Keratinocyte (primary cell): ENCODE measurements around the gene KLK15. TPM values are rescaled to one million over a fixed set of nuclear protein-coding genes. Genes with fewer than 3 reads are reported as not detected.

Source experiments
- DNase-seq: peaks from one replicate; pipeline ENCODE4 v3.0.0-alpha.2; 2011; ENCODE audit warnings: low read depth, missing footprints, low spot score
- FAIRE-seq: peaks from 2 replicates; lab custom pipeline; 2011; peaks lifted over from hg19 to GRCh38; lab: Jason Lieb, UNC
- H2AFZ ChIP-seq: 2 replicates; pipeline ENCODE4 v1.6.0; 2012; ENCODE audit warnings: low read length, control low read depth, inconsistent platforms; ENCODE audit not compliant: control insufficient read depth
- H3K27ac ChIP-seq: 2 replicates; pipeline ENCODE4 v1.5.1; 2011; ENCODE audit warnings: low read length; ENCODE audit not compliant: control insufficient read depth, insufficient read depth
- H3K27me3 ChIP-seq: 3 replicates; pipeline ENCODE4 v1.6.0; 2011; ENCODE audit warnings: low read length; ENCODE audit not compliant: control insufficient read depth, insufficient read depth; ENCODE audit errors: extremely low read depth
- H3K36me3 ChIP-seq, 2 experiments: 2 replicates in 1 of 2; 3 replicates in 1 of 2; pipeline ENCODE4 v1.5.1; 2011; ENCODE audit warnings: low read length in 2 of 2, mild to moderate bottlenecking in 1 of 2; ENCODE audit not compliant: control insufficient read depth in 2 of 2, insufficient read depth in 2 of 2; ENCODE audit errors: extremely low read depth in 1 of 2
- H3K4me1 ChIP-seq: 3 replicates; pipeline ENCODE4 v1.5.1; 2011; ENCODE audit warnings: low read length; ENCODE audit not compliant: control insufficient read depth, insufficient read depth; ENCODE audit errors: extremely low read depth
- H3K4me2 ChIP-seq: 3 replicates; pipeline ENCODE4 v1.6.0; 2011; ENCODE audit warnings: low read depth, low read length; ENCODE audit not compliant: control insufficient read depth, insufficient read depth; ENCODE audit errors: extremely low read depth
- H3K4me3 ChIP-seq, 3 experiments: fragments of 200-600 bp in 1 of 3; sonication (generic) in 1 of 3; 2 replicates in 2 of 3; 3 replicates in 1 of 3; pipeline ENCODE4 v1.5.1; 2011 to 2016; ENCODE audit warnings: low read length in 3 of 3, mild to moderate bottlenecking in 3 of 3, control low read depth in 2 of 3, inconsistent platforms in 1 of 3, low read depth in 1 of 3, mixed read lengths in 1 of 3, mixed run types in 1 of 3, moderate library complexity in 1 of 3; ENCODE audit not compliant: control insufficient read depth in 2 of 3, insufficient read depth in 2 of 3; ENCODE audit errors: extremely low read depth in 1 of 3
- H3K79me2 ChIP-seq: 2 replicates; pipeline ENCODE4 v1.6.0; 2012; ENCODE audit warnings: low read length; ENCODE audit not compliant: control insufficient read depth, insufficient read depth
- H3K9ac ChIP-seq: 3 replicates; pipeline ENCODE4 v1.6.0; 2011; ENCODE audit warnings: low read length; ENCODE audit not compliant: control insufficient read depth, insufficient read depth; ENCODE audit errors: extremely low read depth
- H3K9me1 ChIP-seq: 3 replicates; pipeline ENCODE4 v1.6.0; 2011; ENCODE audit warnings: low read length; ENCODE audit not compliant: control insufficient read depth, insufficient read depth; ENCODE audit errors: extremely low read depth
- H3K9me3 ChIP-seq: 2 replicates; pipeline ENCODE4 v1.5.1; 2012; ENCODE audit warnings: low read depth, low read length; ENCODE audit not compliant: control insufficient read depth
- H4K20me1 ChIP-seq: 3 replicates; pipeline ENCODE4 v1.6.0; 2011; ENCODE audit warnings: low read length; ENCODE audit not compliant: control insufficient read depth, insufficient read depth; ENCODE audit errors: extremely low read depth
- CTCF ChIP-seq, 3 experiments: IDR thresholded peaks in 1 of 3; conservative IDR thresholded peaks in 1 of 3; optimal IDR thresholded peaks in 1 of 3; 2 replicates in 2 of 3; 3 replicates in 1 of 3; pipeline versions ENCODE3 to v1.5.1; 2011; ENCODE audit warnings: low read length in 3 of 3, mild to moderate bottlenecking in 3 of 3, moderate library complexity in 2 of 3, control low read depth in 1 of 3, inconsistent platforms in 1 of 3; ENCODE audit not compliant: insufficient read depth in 2 of 3; ENCODE audit errors: extremely low read depth in 1 of 3
- EZH2 ChIP-seq: IDR thresholded peaks from one replicate; pipeline ENCODE4 v1.6.1; 2012; ENCODE audit warnings: inconsistent platforms, mild to moderate bottlenecking, low read length, moderate library complexity
- dilution Hi-C: fragments of 300-500 bp; cut with MboI; formaldehyde crosslinking; loops from one replicate; pipeline ENCODE4 v1.7.0; 2020; ENCODE audit warnings: low sequenced_read_pairs; ENCODE audit not compliant: extremely low pct_ligation_motif_present
- polyA plus RNA-seq, 5 experiments: library from polyadenylated mRNA; depleted of rRNA in 3 of 5; stranded (reverse) in 3 of 5; stranded (forward) in 1 of 5; unstranded in 1 of 5; fragments of >200 nt; gene quantifications; 1 replicate in 1 of 5; 2 replicates in 3 of 5; 3 replicates in 1 of 5; pipeline versions ENCODE4 v1.2.1 to v1.2.3, GENCODE V29; 2011 to 2012; ENCODE audit warnings: missing spikeins in 2 of 5, low read depth in 1 of 5, low replicate concordance in 1 of 5

The KLK15 gene
- polyA plus RNA-seq, 1 donor (not counting 4 experiments of a cell fraction or from before 2014, with no cell fraction given), result not detected

- DNase-seq, result no peak
- no peaks in the 10 kb centered on the region for H3K27me3 ChIP-seq
- peaks cover 19% of the 10 kb centered on the region for H3K4me1 ChIP-seq
- H3K9ac ChIP-seq, result no peak overlapping the region
- no peaks in the 10 kb centered on the region for H3K9me1 ChIP-seq
- no peak for FAIRE-seq
- peaks cover 26 to 50% of the 10 kb centered on the region in 2 experiments for H3K36me3 ChIP-seq
- TF ChIP-seq EZH2, result no peak
- TF ChIP-seq CTCF (optimal IDR thresholded peaks at IDR 0.05 in 1 of 3, IDR thresholded peaks at IDR 0.05 in 1 of 3, conservative IDR thresholded peaks at IDR 0.05 in 1 of 3; ENCODE audit: extremely low read depth in 1 of 3, insufficient read depth in 2 of 3, low read length in 3 of 3), result no peak
- H4K20me1 ChIP-seq, result peaks cover 47% of the 10 kb centered on the region
- no peak overlapping the region for H2AFZ ChIP-seq
- H3K4me2 ChIP-seq, result no peak overlapping the region
- no peaks in the 10 kb centered on the region for H3K9me3 ChIP-seq
- dilution Hi-C loops, result no loop called here
- no peak overlapping the region for H3K27ac ChIP-seq
- H3K4me3 ChIP-seq, result no peak overlapping the region
- peaks cover 57% of the 10 kb centered on the region for H3K79me2 ChIP-seq
These were observed 33.9 kb downstream of the KLK15 start for GRCh38 chr19:50799547-50799851.

GRCh38 chr19:50798659-50799546, 34.5 kb downstream of the KLK15 start:
- dilution Hi-C loops, result no loop called here
- no peaks in the 10 kb centered on the region for H3K9me1 ChIP-seq
- H3K9ac ChIP-seq, result no peak overlapping the region
- DNase-seq (no peak), FAIRE-seq (no peak)
- H3K27ac ChIP-seq, result no peak overlapping the region
- H4K20me1 ChIP-seq, result peaks cover 47% of the 10 kb centered on the region
- no peak overlapping the region for H2AFZ ChIP-seq
- no peak overlapping the region for H3K4me2 ChIP-seq
- no peak overlapping the region for H3K4me3 ChIP-seq
- peaks cover 19% of the 10 kb centered on the region for H3K4me1 ChIP-seq
- H3K79me2 ChIP-seq, result peaks cover 52% of the 10 kb centered on the region
- TF ChIP-seq EZH2, result no peak
- no peak for TF ChIP-seq CTCF (optimal IDR thresholded peaks at IDR 0.05 in 1 of 3, IDR thresholded peaks at IDR 0.05 in 1 of 3, conservative IDR thresholded peaks at IDR 0.05 in 1 of 3; ENCODE audit: extremely low read depth in 1 of 3, insufficient read depth in 2 of 3, low read length in 3 of 3)
- H3K9me3 ChIP-seq, result no peaks in the 10 kb centered on the region
- H3K36me3 ChIP-seq, result peaks cover 26 to 50% of the 10 kb centered on the region in 2 experiments
- no peaks in the 10 kb centered on the region for H3K27me3 ChIP-seq
